LNCaP clone FGC (cell line): ENCODE data around the gene DRICH1.
"Not testable (repeated sequence)": the region's sequence is repeated elsewhere in the genome, so short reads cannot be mapped to it uniquely, and the experiment has no call there.

Experiments used
- DNase-seq: peaks from one replicate; pipeline ENCODE4 v3.0.0-alpha.2; 2011; ENCODE audit warnings: low read depth
- H3K4me3 ChIP-seq: 2 replicates; pipeline ENCODE4 v1.5.1; 2011; ENCODE audit warnings: mild to moderate bottlenecking, low read depth, low read length, control low read depth
- CTCF ChIP-seq: IDR thresholded peaks from 2 replicates; pipeline ENCODE4 v1.5.1; 2012; ENCODE audit warnings: mild to moderate bottlenecking; ENCODE audit not compliant: control insufficient read depth, insufficient read depth; ENCODE audit errors: extremely low read depth

The DRICH1 gene

DNA sequence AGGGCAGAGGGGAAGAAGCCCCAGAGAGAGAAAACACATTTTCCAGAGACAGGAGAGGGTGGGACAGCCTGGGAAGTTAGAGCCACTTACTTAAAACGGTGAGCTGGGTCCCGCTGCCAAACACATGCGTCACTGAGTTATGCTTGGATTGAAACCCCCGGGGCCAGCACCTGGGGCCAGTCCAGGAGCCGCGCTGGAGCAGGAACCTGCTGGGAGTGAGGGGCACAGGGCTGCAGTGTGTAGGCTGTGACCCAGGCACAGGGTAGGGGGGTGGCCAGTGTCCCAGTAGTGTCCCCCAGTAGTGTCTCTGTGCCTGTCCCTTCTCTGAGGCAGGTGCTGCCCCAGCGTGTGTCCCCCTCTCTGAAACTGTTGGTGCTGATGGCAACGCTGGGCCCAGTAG, 57.2 kb downstream of the DRICH1 start:
- H3K4me3 ChIP-seq: no peak overlapping the region
- no peak for TF ChIP-seq CTCF
- DNase-seq: no peak

DNA sequence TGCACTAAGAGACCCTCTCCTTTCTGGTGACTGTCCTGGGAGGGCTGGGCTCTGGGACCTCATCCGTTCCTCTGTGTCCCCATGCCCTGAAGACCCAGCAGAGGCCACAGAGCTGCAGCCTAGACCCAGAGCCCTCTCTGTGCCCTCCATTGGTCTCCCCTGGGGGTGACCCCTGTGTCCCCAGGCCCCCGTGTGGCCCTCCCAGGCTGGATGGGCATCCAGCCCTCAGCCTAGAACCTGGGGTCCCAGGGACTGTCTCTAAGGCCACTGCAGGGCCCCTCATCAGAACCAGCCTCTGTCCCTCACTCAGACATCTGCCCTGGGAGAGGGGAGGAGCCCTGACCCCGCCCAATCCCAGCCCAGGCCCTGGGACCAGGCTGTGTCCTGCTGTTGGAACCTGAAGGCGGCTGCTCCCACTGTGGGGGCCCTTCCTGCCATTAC, 57.7 kb downstream of the DRICH1 start:
- no peak for TF ChIP-seq CTCF
- no peak overlapping the region for H3K4me3 ChIP-seq
- DNase-seq: no peak

DNA sequence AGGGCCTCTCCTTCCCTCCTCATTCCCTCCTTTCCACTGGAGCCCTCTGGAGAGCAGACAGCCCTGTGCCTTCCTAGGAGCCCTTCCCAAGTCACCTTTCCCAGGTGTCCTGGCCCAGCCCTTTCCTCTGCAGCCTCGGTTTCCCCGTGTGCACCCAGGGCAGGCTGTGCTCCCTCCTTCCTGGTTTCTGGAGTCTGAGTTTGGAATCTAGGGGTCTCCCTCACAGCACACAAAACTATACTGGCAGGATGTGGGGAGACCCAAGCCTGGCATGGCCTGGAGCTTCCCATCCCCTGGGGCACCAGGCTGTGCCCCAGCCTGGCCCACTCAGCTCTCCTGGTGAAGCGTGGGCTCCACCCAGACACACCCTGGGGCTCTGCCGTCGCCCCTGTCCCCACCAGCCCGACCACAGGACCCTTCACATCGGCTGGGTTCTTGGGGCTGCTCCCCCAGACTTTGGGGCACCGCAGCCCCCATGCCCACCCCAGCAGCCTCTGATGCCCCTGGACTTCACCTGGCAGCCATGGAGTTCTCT, 58.4 kb downstream of the DRICH1 start:
- H3K4me3 ChIP-seq, DNase-seq: not testable (repeated sequence)

- not testable (repeated sequence) for DNase-seq
Observed at GRCh38 chr22:23573106-23573505, 59.0 kb downstream of the DRICH1 start.

DNA sequence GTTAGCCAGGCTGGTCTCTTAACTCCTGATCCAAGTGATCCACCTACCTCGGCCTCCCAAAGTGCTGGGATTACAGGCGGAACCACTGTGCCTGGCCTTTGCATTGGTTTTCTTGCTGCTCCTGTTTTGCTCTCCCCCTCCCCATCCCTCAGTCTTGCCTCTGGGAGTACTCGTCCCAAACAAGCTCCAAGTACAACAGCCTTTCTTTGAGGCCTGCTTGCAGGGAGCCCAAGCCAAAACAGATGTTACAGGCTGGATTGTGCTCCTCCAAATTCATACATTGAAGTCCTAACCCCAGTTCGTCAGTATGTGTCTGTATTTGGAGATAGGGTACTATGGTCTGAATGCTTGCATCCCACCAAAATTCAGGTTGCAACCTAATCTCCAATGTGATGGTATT, 60.6 kb downstream of the DRICH1 start:
- TF ChIP-seq CTCF: no peak
- no peak for DNase-seq
- no peak overlapping the region for H3K4me3 ChIP-seq

More at GRCh38 chr22:23573106-23573505, 59.0 kb downstream of the DRICH1 start:
- H3K4me3 ChIP-seq: not testable (repeated sequence)

- no peak for DNase-seq
- no peak overlapping the region for H3K4me3 ChIP-seq
- no peak for TF ChIP-seq CTCF
Observed at GRCh38 chr22:23570681-23571080, 61.4 kb downstream of the DRICH1 start.

DNA sequence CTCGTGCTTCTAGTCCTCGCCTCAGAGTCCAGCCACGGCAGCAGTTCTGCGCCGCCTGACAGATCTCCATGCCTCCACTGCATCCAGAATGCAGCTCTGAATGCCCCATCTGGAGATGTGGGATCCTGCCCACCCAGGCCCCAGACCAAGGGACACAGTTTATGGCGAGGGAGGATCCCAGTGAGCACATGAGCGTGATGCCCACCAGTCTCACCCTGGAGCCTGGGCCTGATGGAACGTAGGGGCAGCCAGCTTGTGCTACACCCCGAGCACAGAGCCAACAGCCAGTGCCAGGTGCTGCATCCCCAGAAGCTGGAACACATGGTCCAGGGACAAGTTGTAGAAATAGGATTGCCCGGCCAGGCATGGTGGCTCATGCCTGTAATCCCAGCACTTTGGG, 62.4 kb downstream of the DRICH1 start:
- H3K4me3 ChIP-seq: no peak overlapping the region
- no peak for DNase-seq
- TF ChIP-seq CTCF: no peak

DNA sequence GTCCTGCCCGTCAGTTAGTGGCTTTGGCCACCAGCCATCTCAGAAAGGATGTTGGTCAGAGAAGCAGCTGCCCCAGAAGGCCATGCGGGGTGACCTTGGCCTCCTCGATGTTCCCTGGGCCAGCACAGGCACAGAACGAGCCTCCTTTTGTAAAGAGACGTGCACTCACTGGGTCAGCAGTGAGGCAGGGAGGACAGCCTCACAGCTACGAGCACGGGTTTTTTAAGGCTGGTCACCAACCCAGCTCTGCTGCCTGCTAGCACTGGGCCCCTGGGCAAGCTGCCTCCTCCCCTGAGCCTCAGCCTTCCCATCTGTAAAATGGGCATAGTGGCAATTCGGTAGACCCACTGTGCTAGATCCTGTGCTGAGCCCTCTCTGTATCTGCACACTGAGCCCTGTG, 62.8 kb downstream of the DRICH1 start:
- TF ChIP-seq CTCF: no peak
- H3K4me3 ChIP-seq: no peak overlapping the region
- DNase-seq: no peak
